HG03159 (cell line): ENCODE results near the gene PDE4D.

ENCODE experiments used
- ATAC-seq: cut with Tn5 transposase; IDR thresholded peaks from one replicate; pipeline ENCODE4 v1.9.1; 2021; ENCODE audit warnings: mild to moderate bottlenecking, moderate library complexity; ENCODE audit not compliant: unreplicated experiment

Gene PDE4D

DNA sequence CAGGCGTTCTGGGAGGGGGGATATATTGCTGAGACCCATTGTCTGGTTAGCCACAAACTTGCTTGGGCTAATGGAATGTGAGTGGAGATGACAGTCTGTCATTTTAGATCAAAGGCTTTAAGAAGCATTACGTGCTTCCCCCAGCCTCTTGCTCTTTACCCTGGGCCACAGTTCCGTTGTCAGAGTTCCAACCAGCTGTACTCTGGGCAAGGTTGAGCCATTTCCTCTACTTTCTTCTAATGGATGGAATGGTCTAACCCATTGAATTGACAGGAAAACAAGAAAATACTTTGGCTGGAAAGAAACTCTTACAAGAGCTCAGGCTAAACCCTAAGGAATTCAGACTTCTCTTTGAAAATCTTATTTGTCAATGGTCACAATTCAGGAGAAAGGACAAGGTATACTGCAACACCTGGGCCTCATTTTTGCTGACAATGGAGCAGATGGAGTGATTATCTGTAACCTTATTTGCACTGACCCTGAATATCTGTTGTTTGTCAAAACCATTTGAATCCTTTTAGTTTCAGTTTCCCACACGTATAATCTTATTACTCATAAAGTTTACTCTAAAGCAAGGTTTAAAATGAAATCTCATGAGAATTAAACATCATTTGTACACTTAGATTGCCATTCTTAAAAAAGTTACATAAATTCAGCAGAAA is 231.4 kb downstream of the PDE4D start:
- ATAC-seq: no peak

DNA sequence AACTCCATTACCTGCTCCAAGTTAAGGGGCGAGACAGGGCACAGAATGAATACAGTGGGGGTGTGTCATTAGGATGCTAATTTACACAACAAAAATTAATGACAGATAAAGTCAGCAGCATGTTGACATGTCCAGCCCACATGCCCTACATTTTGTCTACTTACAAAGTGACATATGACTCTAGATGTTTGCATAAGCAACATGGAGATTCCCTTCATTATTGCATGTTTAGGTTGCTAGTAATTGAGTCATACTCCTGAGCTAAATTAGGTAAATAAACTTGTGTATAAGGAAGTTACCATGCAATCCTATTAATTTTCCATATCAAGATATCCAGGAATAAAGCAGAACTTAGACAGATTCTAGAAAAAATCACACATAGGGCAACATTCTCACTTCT is 232.2 kb downstream of the PDE4D start:
- ATAC-seq: no peak

DNA sequence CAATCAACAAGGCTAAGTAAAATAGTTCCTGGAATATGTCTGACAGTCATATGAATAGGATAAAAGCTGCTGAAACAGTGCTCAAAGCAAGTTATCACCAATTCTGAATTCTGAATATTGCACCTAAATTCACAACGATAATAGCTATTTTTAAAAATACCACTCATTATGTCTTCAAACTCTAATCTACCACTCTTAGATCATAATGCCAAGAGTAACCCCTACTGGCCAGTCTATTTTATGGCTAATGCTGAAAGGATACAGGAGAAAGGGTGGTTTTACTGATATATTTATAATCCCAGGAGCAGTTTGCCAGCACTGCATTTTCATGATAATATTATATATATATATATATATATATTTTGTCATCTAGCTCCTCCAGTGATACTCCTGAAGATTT is 232.8 kb downstream of the PDE4D start:
- peak; percentile 49 for ATAC-seq

DNA sequence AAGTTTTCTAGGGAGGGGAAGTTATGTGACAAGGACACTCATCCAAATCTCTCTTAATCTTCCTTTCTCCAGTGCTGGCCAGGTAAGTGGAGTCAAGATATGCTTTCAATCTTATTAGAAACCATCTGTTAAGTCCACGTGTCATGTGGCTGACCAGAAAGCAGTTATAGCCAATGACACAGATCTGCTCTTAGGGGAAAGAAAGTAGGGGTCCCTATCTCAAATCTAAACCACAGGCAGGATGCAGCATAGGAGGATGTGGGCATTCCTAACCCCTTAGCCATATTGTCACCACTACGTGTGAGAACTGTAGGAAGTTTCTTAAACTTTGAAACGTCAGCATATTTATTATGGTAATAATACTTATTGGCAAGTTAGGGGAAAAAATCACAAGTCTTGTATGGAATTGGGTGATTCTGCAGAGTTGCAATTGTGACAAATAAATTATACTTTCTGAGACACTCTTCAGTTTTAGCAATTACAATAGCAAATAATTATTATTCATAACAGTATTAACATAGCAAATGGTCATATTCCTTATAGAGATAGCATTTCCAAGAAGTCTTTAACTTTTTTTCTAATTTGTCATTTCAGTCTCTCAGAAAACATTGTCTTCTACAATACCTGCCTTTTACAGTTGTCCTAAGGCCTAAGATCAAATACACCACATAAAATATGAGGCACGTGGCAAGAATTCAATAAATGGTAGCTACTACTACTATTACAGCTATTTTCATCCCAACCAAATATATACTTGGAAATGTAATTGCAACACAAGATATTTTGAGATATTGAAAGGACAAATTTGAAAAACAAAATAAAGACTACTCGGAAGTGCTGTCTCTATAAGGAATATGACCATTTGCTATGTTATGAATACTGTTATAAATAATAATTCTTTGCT is 236.9 kb downstream of the PDE4D start:
- ATAC-seq: no peak

DNA sequence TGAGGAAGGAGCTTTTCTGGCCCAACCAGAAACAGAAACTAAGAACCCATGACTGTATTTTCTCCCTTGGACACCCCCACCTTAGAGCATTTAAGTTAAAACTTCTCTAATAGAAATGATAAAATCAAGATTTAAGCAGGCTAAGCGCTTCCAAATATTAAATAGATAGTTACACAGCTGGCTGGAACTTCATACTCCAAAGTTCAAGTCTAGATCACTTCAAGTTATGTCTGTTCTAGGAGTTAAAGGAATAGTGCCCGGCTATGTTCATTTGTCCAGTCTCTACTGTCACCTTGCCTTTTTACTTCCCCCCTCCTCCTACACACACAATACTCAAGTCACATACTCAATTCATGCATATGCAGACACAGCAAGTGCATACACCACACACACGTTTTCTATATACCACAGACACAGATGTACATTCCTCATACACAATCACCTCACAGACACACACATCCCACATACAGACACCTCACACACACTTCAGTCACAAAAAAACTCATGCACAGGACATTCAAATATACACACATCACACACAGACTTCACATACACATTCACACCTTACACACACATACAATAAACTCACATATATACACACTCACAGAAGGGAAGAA is 237.7 kb downstream of the PDE4D start:
- ATAC-seq: no peak

DNA sequence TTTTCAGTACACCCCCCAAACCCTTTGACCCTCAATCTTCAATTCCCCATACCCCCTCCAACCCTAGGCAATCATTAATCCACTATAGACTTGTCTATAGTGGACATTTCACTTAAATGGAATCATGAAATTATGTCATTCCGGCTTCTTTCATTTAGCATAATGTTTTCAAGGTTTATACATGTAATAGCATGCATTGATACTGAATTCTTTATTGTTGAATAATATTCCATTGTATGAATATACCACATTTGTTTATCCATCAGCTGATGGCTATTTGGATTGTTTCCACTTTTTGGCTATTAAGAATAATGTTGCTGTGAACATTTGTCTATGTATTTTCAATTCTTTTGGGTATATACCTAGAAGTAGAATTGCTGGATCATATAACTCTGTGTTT is 238.8 kb downstream of the PDE4D start:
- no peak for ATAC-seq

DNA sequence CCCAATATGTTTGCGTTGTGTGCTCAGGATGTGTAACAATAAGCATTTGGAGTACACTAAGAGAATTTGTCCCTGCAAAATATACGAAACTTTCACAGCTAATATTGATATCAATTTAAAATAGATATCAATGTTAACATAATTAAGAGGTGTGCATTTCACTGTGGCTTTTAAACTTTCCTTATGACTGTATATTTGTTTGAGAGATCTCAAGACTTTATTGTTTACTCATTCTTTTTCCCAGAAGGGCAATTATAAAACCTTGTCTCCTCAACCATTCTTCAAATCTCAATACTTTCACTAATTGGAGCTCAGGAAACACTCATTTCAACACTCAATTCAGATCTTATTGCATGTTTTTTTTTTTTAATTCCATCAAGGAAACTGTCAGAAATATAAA is 241.1 kb downstream of the PDE4D start:
- ATAC-seq: no peak

DNA sequence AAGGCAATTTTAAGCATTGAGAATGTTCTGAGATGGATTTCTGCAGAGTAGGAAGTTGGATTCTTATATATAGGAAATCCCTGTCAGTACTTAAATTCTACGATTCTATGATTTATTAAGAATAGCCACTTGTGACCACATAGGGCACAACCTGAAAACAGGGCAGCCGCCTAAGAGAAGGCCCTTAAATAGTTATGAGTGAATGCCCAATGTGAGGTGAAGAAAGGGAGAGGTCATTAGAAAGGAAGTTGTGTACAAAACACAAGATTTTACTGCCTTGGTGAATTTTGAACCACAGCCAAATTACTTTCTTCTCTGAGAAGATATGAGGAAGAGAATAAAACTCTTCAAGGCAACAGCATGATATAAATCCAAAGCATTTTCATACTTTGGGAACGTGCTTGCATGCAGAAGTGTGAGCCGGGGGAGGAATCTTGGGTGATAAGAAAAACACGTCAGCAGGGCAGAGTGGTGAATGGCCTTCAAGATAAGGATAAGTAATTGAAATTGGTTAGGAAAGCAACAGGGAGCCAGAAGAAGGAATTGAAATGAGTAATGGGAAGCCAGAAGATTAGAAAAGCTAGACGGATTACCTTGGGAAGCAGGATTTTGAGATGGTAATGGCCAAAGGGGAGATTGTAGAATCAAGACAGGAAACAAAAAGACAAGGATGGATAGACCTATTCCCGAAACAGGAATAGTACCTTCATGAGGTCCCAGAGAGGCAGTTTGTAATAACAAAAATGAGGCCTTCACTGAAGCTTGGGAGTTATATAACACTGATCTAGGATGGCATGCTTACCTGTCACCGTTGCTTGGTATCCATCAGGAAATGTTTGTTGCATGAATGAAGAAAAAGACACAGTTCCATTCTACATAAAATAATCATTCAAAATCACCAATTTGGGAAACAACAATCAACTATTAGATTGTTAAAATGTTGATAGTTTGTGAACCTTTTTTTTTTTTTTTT is 244.3 kb downstream of the PDE4D start:
- ATAC-seq: no peak

DNA sequence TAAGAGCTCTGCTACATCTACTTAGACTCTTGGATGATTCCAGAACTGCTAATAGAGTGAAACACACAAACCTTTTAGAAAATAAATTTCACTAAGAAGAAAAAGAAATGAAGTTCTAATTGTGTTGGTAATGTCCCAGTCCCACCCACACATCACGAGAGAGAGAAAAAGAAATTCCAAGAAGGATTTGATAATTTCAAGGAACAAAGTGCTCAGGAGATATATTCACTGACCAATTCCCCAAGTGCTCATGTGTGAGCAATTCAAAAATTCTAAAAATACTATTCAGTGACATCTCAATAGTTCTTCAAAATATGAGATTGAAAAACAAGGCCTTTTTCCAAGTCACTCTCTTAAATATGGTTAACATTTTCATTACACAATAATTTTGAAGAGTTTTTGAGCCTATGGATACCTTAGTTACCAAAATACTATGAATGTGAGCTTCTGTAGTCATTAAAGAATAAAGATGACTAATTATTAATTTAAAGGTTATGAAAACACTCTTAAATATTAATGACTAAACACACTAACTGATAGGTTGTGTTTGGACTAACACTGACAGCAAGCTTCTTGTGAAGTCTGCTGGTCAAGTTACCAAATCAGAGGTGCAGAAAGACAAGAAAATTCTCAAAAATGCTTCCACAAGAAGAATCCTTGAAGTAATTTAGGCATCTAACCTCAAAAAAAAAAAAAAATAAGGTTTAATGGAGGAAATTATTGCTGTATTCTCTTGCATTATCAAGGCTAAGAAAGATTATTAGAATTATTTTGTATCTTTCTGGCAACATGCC is 245.3 kb downstream of the PDE4D start:
- ATAC-seq: no peak

DNA sequence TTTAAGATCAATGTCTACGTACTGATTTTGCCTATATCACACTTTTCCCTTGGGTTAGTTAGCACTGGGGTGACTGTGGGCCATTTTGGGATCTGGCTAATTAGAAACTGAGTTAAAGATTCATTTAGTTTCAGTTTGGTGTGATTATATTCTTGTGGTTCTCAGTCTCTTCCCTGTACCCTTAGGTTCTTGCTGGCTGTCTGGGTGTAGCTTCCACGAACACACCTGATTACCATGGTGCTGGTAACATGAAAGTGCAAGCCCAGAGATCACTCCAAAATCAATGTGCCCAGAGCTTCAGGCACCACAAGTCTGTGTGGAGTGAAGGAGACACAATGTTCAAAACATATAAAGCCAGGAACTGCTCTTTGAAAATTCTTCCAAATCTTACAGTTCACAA is 248.1 kb downstream of the PDE4D start:
- ATAC-seq: no peak

DNA sequence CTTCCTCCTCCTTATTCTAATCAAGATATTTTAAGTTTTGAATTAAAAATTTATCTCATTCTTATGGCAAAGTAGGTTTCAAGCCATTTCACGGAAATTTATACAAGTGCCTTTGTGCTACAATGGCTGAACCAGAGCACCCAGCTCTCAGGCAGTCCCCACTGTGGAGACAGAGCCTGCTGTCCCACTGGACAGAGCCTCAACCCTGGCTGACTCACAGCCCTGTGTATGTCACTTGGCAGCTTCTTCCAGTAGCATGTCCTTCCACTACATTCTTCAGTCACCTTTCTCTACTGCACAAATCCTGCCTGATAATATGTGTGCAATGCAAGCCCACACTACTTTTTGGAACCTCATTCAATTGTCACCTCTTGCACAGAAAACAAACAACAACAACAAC is 253.1 kb downstream of the PDE4D start:
- ATAC-seq: no peak

DNA sequence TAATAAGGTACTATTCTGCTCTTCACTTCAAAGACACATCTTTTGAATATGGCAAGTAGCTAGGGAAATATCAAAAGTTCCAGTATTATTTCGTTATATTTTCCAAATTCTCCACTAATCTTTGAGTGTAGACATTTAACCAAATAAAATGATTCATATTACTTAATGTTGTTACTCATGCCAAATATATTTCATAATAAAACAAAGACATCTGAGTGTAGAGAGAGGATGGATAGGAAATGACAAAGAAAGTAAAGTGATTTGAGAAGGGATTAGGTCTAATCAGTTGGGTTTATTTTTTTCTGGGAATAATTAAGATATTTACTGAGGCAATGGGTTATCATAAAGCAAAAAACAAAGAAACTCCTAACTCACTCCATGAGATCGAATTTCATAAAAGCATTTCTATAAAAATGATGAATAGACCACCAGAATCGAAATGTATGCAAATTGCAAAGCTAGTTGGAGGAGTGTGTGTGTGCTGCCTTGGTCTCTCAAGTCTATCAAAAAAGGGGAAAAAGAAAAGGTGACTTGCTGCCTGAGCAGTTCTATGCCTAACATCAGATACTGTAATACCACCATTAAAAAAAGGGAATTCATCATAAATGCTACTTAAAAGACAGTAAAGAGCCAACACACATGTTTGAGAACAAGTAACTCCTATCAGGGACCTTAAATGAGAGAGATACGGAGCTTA is 255.5 kb downstream of the PDE4D start:
- no peak for ATAC-seq

DNA sequence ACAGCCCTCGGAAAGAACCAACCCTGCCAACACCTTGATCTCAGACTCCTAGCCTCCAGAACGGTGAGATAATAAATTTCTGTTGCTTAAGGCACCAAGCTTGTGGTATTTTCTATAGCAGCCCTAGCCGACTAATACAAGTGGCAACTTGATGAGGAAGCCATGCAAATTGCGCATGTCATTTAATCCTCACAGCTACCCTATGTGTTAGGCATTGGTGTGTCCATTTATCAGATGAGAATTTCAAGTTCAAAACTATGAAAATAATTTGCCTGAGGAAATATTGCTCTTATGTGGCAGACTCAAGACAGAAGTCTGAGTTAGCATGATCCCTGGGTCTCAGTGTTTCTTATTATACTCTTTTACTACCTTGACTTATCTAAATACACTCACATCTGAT is 264.0 kb downstream of the PDE4D start:
- no peak for ATAC-seq

DNA sequence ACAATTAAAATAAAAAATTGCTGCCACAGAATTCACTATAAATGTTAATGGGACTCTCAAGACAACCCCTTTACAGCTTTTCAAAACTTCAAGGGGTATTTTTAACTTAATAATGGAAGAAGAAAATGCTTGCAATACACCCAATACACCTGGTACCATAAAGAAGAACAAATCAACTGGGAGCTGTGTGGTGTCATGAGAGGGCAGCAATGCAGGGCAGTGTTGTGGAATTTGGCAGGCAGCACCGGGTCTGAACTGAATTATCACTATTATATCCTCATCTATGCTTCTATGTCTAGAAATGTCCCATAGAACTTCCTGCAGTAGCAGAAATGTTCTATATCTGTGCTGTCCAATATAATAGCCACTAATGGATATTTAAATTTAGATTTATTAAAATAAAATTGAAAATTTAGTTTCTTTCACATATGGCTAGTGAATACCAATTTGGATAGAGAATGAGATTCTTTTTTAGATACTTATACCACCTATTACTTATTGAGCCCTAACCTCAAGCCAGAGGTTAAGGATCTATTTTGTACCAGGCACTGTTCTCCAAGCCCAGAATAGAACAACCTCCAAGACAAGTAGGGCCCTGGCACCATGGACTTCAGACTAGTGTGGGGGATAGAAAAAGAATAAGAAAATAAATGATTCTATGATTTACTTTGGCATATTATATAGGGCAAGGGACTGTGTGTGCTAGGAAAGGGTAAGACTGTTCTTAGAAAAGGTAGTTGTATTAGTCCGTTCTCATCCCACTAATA is 265.3 kb downstream of the PDE4D start:
- ATAC-seq: no peak

DNA sequence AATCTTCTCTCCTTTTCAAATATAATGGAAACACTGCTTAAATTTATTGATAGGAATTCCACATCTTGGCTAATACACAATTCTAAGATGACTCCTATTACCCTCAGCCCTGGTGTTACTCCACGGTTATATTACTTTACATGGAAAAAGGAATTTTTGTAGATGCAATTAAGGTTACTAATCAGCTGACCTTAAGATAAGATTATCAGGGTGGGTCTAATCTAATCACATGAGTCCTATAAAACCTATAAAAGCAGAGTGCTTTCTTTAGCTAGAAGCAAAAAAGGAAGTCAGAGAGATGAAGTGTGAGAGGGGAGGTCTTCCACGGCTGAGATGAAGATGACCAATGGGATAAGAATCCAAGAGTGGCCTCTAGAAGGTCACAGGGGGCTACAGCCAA is 268.6 kb downstream of the PDE4D start:
- ATAC-seq: no peak

DNA sequence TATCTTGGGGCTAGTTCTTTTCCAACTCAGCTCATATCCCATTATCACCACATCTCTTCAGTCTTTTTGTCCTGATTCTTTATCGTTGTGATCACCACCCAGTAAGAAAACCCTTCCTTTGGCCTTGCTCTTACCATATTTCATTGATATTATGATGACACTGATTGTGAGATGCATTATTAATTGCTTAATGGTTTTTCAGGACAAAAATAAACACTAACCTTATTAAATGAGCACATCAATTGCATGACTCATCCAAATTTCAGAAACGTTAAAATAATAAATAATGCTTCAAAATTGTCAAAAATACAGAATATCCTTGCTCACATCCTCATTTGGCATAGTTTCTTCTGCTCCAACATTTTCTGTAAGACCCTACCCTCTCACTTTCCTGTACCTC is 270.7 kb downstream of the PDE4D start:
- no peak for ATAC-seq

DNA sequence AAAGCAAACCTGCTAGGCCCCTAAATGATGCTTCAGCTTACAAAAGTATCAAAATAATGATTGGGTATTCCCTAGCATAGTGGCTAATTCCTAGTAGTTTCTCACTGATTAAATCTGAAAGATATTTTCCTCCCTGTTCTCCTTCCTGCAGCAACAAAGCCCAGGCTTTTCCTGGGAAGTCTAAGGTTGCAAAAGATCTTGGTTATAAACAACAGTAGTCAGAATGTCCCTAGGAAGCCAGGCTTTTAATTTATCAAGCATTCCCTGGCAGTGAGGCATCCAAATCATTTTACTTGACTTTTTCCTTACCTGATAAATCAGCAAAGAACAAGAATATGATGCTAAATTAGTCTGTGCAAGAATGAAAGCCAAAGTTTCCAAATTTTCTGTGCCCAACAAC is 272.0 kb downstream of the PDE4D start:
- ATAC-seq: no peak

DNA sequence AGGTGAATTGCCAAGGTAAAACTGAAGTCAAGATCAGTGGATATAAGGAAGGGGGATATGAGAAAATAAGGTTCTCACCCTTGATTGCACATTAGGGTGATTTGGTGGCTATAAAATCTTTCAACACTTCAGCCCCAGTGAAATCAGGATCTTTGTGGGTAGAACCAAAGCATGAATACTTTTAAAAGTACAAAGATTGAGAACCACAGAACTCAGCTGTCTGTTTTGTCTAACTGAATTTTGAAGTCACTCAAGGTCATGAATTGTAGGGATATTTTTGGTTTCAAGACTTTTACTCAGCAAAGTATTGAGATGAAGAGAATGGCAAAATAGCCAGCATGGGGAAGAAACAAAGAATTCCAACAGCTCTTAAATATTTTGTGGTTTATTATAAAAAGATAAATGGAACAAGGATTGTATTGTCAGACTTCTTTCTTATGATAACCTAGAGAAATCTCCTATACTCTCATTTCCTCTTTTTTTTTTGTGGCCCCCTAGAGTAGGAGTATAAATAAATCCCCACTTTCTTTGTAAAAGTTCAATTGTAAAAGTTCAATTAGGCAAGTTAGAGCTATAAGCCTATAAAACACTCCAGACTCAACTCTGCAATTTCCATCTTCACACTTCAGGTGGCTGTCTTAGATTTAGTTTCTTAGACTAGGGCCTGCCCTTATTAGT is 272.9 kb downstream of the PDE4D start:
- ATAC-seq: peak; percentile 48
